ENCODE results near the gene BUB1.
"Not testable (repeated sequence)": the region's sequence is repeated elsewhere in the genome, so short reads cannot be mapped to it uniquely, and the experiment has no call there.

Gene BUB1

GRCh38 chr2:110713513-110714362 is 35.9 kb upstream of the BUB1 start:
- TF ChIP-seq ARNT (IDR thresholded peaks at IDR 0.05) (no peak), FOXK2 (IDR thresholded peaks at IDR 0.05) (no peak), SP1 (IDR thresholded peaks at IDR 0.05) (no peak), NFRKB (IDR thresholded peaks at IDR 0.05) (no peak), FOXM1 (IDR thresholded peaks at IDR 0.05; ENCODE audit: borderline replicate concordance) (no peak), ZNF384 (IDR thresholded peaks at IDR 0.05) (no peak), LEF1 (IDR thresholded peaks at IDR 0.05; ENCODE audit: borderline replicate concordance) (no peak), BHLHE40 (IDR thresholded peaks at IDR 0.05; ENCODE audit: borderline replicate concordance) (no peak), FOXA1 (IDR thresholded peaks at IDR 0.05) (no peak), ELF4 (IDR thresholded peaks at IDR 0.05) (no peak), HDGF (IDR thresholded peaks at IDR 0.05; ENCODE audit: borderline replicate concordance) (no peak)
- TF ChIP-seq, protein P1, sequence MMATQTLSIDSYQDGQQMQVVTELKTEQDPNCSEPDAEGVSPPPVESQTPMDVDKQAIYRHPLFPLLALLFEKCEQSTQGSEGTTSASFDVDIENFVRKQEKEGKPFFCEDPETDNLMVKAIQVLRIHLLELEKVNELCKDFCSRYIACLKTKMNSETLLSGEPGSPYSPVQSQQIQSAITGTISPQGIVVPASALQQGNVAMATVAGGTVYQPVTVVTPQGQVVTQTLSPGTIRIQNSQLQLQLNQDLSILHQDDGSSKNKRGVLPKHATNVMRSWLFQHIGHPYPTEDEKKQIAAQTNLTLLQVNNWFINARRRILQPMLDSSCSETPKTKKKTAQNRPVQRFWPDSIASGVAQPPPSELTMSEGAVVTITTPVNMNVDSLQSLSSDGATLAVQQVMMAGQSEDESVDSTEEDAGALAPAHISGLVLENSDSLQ (IDR thresholded peaks at IDR 0.05) = no peak
- ChIA-PET POLR2A (interaction anchor here (1.0 kb wide), 1 partner anchor 36 kb away, joined by 3 read pairs; the partner anchor contains the start of gene BUB1), CTCF (no interaction called here)
- no peak for DNase-seq (ENCODE audit: extremely low spot score)

DNA sequence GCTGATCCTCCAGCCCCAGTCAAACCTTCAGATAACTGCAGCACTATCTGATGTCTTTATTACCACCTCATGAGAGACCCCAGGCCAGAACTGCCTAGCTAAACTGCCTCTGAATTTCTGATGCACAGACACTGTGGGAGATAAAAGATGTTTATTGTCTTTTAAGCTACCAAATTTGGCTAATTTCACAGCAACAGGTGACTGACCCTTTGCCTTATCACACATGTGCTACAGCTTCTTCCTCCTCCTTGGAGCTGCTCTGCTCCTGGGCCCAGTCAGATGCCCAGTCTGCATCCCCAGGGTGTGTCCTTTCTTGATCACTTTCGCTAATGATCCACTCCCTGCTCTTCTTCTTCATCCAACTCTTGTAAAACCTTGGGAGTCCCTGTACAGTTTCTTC is 34.9 kb upstream of the BUB1 start:
- DNase-seq (ENCODE audit: extremely low spot score) = no peak
- TF ChIP-seq CTBP1 (IDR thresholded peaks at IDR 0.05; ENCODE audit: borderline replicate concordance) (no peak), FOXK2 (IDR thresholded peaks at IDR 0.05) (no peak), ELF4 (IDR thresholded peaks at IDR 0.05) (no peak), HDGF (IDR thresholded peaks at IDR 0.05; ENCODE audit: borderline replicate concordance) (no peak), ZNF384 (IDR thresholded peaks at IDR 0.05) (no peak)
- ChIA-PET POLR2A (no interaction called here), CTCF (interaction anchor here (1.3 kb wide), 1 partner anchor 9 kb away, joined by 3 read pairs; no protein-coding TSS in a partner anchor)

GRCh38 chr2:110708455-110708854 is 30.6 kb upstream of the BUB1 start:
- no peak for TF ChIP-seq CTBP1 (IDR thresholded peaks at IDR 0.05; ENCODE audit: borderline replicate concordance)
- no peak for TF ChIP-seq SP1 (IDR thresholded peaks at IDR 0.05)
- no peak for TF ChIP-seq TARDBP (IDR thresholded peaks at IDR 0.05)
- no peak for TF ChIP-seq FOXM1 (IDR thresholded peaks at IDR 0.05; ENCODE audit: borderline replicate concordance)
- no peak for TF ChIP-seq NFRKB (IDR thresholded peaks at IDR 0.05)
- no peak for TF ChIP-seq HDGF (IDR thresholded peaks at IDR 0.05; ENCODE audit: borderline replicate concordance)
- no peak for TF ChIP-seq FOXK2 (IDR thresholded peaks at IDR 0.05)
- TF ChIP-seq LEF1 (IDR thresholded peaks at IDR 0.05; ENCODE audit: borderline replicate concordance) = no peak
- TF ChIP-seq ARNT (IDR thresholded peaks at IDR 0.05) = no peak
- no peak for TF ChIP-seq BHLHE40 (IDR thresholded peaks at IDR 0.05; ENCODE audit: borderline replicate concordance)
- TF ChIP-seq ZNF384 (IDR thresholded peaks at IDR 0.05) = no peak
- no peak for TF ChIP-seq L3MBTL2 (conservative IDR thresholded peaks at IDR 0.05)
- TF ChIP-seq FOXA1 (IDR thresholded peaks at IDR 0.05) = no peak
- no peak for TF ChIP-seq ELF4 (IDR thresholded peaks at IDR 0.05)
- no peak for DNase-seq (ENCODE audit: extremely low spot score)
- ChIA-PET CTCF (no interaction called here), POLR2A (no interaction called here)

GRCh38 chr2:110707386-110707965 is 29.6 kb upstream of the BUB1 start:
- no peak for DNase-seq (ENCODE audit: extremely low spot score)
- ChIA-PET POLR2A (no interaction called here), CTCF (no interaction called here)
- no peak for TF ChIP-seq FOXK2 (IDR thresholded peaks at IDR 0.05)
- TF ChIP-seq NFRKB (IDR thresholded peaks at IDR 0.05) = no peak

DNA sequence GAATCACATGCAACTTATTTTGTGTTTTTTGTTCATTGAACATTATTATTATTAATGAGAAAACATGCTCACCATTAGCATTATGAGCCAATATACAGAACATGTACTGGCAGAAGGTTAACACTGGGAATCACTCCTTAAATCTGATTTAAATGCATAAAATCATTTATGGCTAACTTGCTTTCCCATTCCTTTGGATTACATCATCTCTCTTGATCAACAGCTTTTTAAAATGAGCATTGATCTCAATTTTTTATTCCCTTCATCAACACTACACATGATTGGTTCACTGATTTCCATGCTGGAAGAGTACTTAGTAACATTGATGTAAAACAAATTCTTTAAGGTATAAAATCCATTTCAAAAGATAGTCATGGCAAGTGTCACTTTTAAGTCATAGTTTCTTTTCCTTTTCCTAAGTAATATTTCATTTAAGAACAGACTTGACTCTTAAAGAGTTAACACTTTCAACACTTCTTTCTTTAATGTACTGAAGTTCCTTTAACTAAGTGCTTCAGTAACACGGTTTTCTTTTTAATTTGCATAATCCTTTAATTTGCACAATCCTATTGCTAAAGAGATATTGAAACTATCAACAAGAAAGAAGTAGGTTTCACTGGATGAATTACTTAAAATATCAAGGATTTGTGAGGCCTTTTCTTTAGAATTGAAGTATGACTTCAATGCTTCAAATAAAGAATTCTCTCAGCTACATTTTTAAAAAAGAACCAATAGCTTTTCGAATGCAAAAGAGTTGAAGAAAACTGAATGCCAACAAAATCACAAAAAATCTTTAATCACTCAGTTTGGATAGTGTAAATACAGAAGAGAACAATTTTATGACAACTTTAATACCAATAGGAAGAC is 24.9 kb upstream of the BUB1 start:
- TF ChIP-seq ELF4 (IDR thresholded peaks at IDR 0.05) = no peak
- TF ChIP-seq, protein P1 (IDR thresholded peaks at IDR 0.05) = no peak
- no peak for TF ChIP-seq L3MBTL2 (conservative IDR thresholded peaks at IDR 0.05)
- no peak for TF ChIP-seq BHLHE40 (IDR thresholded peaks at IDR 0.05; ENCODE audit: borderline replicate concordance)
- TF ChIP-seq FOXA1 (IDR thresholded peaks at IDR 0.05) = no peak
- TF ChIP-seq CTBP1 (IDR thresholded peaks at IDR 0.05; ENCODE audit: borderline replicate concordance) = no peak
- POLR2A ChIA-PET = no interaction called here
- no peak for DNase-seq (ENCODE audit: extremely low spot score)

DNA sequence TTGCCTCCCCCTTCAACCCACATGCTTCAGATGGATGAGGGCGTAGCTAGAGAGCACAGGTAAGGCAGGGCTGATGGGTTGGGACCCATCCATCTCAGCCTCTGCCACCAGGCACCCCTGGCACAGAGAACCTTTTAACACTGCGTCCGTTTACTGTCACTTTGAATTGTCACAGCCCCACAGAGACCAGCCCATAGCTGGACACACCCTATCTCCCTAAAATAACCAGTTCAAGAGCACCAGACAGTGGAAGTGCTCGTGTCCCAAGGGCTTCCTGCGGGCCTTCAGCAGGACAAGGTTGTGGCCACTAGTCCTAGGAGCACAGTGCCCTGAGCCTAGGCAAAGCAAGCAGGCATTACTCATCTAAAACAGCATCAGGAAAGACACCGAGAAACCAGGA is 20.4 kb upstream of the BUB1 start:
- DNase-seq (ENCODE audit: extremely low spot score); CTCF ChIA-PET; POLR2A ChIA-PET: not testable (repeated sequence)

More for the DNA sequence above, 24.9 kb upstream of the BUB1 start:
- CTCF ChIA-PET = no interaction called here

DNA sequence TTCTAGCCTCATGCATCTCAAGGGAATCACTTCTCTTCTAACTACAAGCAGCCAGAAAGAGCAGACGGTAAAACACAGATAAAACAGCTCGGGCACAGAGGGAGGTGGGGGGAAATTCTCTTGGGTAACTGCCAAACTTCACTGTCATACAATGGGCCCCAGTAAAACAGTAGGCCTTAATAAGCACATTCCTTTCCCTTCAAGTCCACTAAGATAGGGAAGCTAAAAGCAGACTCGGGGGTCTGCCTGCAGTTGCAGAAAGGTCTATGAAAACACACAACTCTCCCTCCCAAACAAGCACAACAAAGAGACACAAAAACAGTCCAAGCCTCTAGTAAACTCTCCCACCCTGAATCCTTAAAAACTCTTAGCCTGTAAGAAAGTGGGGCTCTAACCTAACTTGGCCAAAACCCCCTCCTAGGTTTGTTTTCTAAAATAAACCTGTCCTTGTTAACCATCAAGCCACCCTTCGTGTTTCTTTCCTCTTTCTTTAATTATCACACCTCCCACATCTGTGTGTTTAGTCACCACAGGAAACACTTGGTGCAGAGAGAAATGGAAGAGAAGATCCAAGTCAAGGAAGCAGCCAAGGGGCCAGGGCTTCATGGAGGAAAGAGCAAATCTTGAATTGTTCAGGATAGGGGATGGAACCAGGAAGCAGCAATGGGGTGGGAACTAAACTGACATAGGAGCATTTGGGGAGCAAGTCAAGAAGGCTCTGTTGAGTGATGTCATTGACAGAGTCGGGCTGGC is 17.5 kb upstream of the BUB1 start:
- DNase-seq (ENCODE audit: extremely low spot score) = not testable (repeated sequence)
- ChIA-PET POLR2A (interaction anchor here (3.9 kb wide), 1 partner anchor 17 kb away, joined by 18 read pairs; the partner anchor contains the start of gene BUB1), CTCF (interaction anchor here (0.6 kb wide), 1 partner anchor 32 kb away, joined by 4 read pairs; no protein-coding TSS in a partner anchor)
